ENCODE data around the gene ICAM1.
A peak's percentile ranks its signal among the peaks of the same experiment; 100 is the strongest.

Gene ICAM1

DNA sequence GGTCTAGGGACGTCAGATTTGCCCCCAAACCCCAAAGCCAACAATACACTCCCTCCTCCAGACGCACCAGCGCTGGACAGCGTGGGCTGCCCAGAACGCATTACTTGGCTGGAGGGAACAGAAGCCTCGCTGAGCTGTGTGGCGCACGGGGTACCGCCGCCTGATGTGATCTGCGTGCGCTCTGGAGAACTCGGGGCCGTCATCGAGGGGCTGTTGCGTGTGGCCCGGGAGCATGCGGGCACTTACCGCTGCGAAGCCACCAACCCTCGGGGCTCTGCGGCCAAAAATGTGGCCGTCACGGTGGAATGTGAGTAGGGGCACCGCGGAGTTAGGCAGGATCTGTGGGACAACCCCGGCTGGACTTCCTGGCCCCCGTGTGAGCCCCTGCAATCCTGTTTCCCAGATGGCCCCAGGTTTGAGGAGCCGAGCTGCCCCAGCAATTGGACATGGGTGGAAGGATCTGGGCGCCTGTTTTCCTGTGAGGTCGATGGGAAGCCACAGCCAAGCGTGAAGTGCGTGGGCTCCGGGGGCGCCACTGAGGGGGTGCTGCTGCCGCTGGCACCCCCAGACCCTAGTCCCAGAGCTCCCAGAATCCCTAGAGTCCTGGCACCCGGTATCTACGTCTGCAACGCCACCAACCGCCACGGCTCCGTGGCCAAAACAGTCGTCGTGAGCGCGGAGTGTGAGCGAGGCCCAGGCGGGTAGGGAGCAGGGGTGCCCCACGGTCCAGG is 22.9 kb downstream of the ICAM1 start:
- DNase-seq (ENCODE audit: low read depth): no peak

DNA sequence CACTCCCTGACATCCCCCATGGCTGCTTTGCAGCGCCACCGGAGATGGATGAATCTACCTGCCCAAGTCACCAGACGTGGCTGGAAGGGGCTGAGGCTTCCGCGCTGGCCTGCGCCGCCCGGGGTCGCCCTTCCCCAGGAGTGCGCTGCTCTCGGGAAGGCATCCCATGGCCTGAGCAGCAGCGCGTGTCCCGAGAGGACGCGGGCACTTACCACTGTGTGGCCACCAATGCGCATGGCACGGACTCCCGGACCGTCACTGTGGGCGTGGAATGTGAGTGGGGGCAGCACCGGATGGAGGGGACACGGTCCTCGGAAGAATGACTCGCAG is 23.4 kb downstream of the ICAM1 start:
- no peak for DNase-seq (ENCODE audit: low read depth)

DNA sequence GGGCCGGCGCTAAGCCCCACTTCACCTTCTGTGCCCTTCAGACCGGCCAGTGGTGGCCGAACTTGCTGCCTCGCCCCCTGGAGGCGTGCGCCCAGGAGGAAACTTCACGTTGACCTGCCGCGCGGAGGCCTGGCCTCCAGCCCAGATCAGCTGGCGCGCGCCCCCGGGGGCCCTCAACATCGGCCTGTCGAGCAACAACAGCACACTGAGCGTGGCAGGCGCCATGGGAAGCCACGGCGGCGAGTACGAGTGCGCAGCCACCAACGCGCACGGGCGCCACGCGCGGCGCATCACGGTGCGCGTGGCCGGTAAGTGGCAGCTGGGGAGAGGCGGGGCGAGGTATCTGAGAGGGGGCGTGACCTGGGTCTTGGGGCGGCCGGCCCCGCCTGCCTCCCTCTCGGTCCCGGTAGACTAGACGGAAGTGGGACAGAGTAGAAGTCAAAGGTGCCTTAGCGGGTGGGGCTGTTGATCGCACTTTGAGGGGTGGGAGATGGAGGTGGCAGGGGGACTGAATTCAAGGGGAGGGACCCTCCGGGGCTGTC is 24.5 kb downstream of the ICAM1 start:
- peak; percentile 50 for DNase-seq (ENCODE audit: low read depth)

GRCh38 chr19:10295847-10296591 is 25.1 kb downstream of the ICAM1 start:
- no peak for DNase-seq (ENCODE audit: low read depth)

GRCh38 chr19:10299545-10300458 is 28.9 kb downstream of the ICAM1 start:
- DNase-seq (ENCODE audit: low read depth): no peak

DNA sequence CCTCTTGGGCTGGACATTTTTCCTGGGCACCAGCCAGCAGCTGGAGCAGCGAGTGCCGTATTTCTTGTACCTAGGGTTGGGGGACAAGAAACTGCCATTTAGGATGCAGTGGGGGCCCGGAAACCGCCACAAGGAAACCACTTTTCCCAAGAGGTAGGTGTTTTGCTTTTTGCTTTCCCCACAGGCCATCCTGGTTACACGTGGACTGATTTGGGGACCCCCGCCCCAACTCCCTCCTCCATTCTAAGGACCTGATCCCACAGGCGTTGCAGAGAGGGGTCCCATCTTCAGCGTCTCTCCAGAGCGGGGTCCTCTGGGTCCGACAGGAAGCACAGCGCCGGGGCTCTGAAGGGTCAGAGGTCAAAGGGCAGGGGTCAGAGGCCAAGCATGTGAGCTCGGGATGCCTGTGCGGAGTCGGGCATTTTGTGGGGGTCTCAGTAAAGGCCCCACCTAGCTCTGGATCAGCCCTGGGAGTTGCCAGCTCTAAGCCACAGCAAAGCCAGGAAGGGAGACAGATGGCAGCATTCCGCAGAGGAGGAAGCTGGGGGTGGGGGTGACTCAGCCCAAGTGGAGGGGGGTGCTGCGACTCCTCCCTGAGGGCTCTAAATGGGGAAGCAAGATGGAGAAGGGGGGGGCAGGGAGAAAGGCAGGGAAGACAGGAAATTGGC is 34.4 kb downstream of the ICAM1 start:
- no peak for DNase-seq (ENCODE audit: low read depth)

GRCh38 chr19:10306327-10306726 is 35.4 kb downstream of the ICAM1 start:
- no peak for DNase-seq (ENCODE audit: low read depth)

- DNase-seq (ENCODE audit: low read depth): no peak
Observed at GRCh38 chr19:10309423-10309822, 38.5 kb downstream of the ICAM1 start, which contains the start of gene ZGLP1. TSS of gene ZGLP1 (minus strand) at chr19:10309815.

GRCh38 chr19:10315335-10316214 is 44.7 kb downstream of the ICAM1 start, which contains the start of gene FDX2:
TSS of gene FDX2 (minus strand) at chr19:10316015. CDS start at chr19:10315996, 19 bp downstream.
- peak; percentile 88 for DNase-seq (ENCODE audit: low read depth)

GRCh38 chr19:10316229-10317044 is 45.5 kb downstream of the ICAM1 start:
- DNase-seq (ENCODE audit: low read depth): no peak

DNA sequence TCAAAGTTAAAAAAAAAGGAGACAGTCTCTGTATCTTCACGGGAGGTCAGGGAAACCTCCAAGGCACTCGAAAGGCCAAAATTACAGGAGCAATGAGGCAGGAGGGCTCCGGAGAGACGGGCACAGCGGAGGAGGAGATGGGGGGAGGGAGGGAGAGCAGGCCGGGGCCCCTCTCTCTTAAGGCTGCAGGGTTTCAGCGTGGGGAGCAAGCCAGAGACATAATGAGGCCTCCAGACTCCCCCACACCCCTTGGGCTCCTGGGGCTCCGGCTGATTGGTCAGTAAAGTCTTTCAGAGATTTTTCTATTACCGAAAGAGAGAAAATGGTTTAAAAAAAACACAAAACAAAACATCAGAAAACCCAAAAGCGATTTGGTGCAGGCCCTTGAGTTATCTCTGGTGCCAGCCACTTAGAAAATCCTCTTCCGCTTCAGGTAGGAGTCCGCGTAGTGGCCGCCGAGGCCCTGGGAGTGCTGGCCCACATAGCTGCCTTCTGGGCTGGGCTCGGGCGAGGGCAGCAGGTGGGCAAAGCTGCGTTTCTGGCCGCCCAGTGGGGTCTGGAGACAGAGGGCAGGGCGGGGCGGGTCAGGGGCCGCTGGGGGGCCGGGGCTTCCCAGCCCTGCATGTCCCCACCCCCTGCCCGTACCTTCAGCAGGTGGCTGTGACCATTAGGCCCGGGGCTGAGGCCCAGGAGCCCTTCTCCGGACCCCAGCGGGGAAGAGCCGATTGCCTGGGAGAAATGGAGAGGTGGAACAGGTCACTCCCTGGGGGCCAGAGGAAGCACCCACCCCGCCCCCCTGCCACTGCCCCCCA is 46.3 kb downstream of the ICAM1 start:
- no peak for DNase-seq (ENCODE audit: low read depth)

GRCh38 chr19:10317857-10318462 is 47.0 kb downstream of the ICAM1 start:
- no peak for DNase-seq (ENCODE audit: low read depth)

DNA sequence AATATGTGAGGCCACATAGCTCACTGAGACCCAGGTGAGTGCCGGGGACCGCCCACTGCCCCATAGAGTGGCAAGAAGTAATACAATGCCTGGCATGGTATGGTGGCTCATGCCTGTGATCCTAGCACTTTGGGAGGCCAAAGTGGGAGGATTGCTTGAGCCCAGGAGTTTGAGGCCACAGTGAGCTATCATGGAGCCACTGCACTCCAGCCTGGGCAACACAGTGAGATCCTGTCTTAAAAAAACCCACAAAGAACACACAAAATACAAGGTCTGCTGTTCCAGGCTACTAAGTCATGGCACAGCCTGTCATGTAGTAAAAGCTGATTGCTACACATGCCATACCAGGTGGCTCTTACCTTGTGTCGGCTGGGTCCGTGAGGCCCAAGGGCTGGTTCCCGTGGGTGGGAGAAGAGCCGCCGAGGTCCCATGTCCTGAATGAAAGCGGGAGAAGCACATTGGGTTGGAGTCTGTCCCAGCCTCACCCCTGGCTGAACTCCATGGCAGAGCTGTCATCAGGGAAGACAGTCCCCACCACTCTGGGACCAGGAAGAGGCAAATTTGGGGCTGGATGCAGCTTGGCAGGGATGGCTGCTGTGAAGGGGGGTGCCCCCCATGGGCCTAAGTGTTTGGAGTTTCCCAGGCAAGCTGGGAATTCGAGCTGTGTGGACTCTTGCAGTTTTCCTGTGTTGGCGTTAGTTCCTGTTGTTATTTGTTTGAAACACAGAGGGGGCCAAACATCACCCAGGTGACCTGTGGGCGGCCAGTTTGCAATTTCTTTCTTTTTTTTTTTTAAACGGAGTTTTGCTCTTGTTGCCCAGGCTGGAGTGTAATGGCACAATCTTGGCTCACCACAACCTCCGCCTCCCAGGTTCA is 48.1 kb downstream of the ICAM1 start:
- DNase-seq (ENCODE audit: low read depth): no peak

DNA sequence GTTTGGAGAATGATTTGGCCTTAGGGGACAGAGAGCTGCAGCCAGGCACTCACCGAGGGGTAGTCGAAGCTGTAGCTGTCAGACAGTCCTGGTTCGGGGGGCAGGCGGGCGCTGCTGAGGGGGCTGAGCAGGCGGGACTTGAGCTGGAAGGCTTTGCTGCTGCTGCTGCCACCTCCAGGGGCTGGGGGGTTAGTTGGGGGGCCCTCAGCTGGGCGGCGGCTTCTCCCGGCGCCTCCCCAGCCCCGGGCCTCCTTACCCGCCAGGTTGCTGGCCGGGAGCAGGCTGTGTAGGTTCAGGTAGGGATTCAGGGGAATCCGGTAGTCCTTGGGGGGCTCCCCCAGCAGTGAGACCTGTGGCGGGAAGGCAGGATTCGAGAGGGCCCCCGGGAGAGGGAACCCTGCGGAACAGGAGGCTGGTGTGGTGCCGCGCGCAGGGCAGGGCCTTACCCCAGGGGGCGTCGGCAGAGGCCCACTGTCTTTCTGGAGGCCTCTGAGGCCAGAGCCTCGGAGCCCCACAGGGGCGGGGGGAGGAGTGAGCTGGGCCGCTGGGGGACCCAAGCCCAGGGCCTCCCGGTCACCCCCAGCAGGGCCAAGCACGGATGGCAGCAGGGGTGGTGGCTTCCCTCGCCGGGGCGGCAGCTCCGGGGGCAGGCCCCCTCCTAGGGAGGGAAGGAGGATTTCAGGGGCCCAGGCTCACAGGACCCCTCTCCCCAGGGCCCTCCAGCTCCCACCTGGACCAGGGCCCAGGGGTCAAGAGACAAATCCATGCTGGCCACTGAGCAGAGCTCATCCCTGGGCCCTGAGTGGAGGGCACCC is 49.9 kb downstream of the ICAM1 start:
- no peak for DNase-seq (ENCODE audit: low read depth)

GRCh38 chr19:10321417-10321797 is 50.5 kb downstream of the ICAM1 start:
- DNase-seq (ENCODE audit: low read depth): no peak

Data from stimulated activated CD4-positive, alpha-beta T cell treated with anti-CD3 and anti-CD28 coated beads, Interleukin-2, amount 100 ng/mL, for 4 hours (primary cell).